H9 (cell line): ENCODE results near the gene CMSS1. TPM values are rescaled to one million over a fixed set of nuclear protein-coding genes. Genes with fewer than 3 reads are reported as not detected.

Experiments
- DNase-seq: peaks from one replicate; pipeline ENCODE4 v3.0.0-alpha.2; 2017
- H2AFZ ChIP-seq: one replicate; pipeline ENCODE4 v1.6.1; 2013; ENCODE audit warnings: mild to moderate bottlenecking, low read length, control low read depth, moderate library complexity
- H2AK5ac ChIP-seq: 2 replicates; pipeline ENCODE4 v1.6.1; 2013; ENCODE audit warnings: low read length, control low read depth, mixed read lengths; ENCODE audit not compliant: insufficient read length
- H2BK120ac ChIP-seq: one replicate; pipeline ENCODE4 v1.6.1; 2013; ENCODE audit warnings: low read depth, mild to moderate bottlenecking, low read length, control low read depth, inconsistent platforms; ENCODE audit not compliant: poor library complexity, severe bottlenecking
- H2BK12ac ChIP-seq: 2 replicates; pipeline ENCODE4 v1.6.1; 2013; ENCODE audit warnings: low read length, control low read depth, mixed read lengths, low read depth; ENCODE audit not compliant: insufficient read length
- H2BK15ac ChIP-seq: 2 replicates; pipeline ENCODE4 v1.6.1; 2013; ENCODE audit warnings: low read depth, low read length, control low read depth
- H2BK20ac ChIP-seq: one replicate; pipeline ENCODE4 v1.6.1; 2013; ENCODE audit warnings: low read depth, mild to moderate bottlenecking, low read length, control low read depth, inconsistent platforms; ENCODE audit not compliant: poor library complexity, severe bottlenecking
- H2BK5ac ChIP-seq: 2 replicates; pipeline ENCODE4 v1.6.1; 2013; ENCODE audit warnings: low read length, control low read depth, mixed read lengths; ENCODE audit not compliant: insufficient read length
- H3K14ac ChIP-seq: 2 replicates; pipeline ENCODE4 v1.6.1; 2013; ENCODE audit warnings: low read length, control low read depth; ENCODE audit not compliant: insufficient read depth
- H3K18ac ChIP-seq: 2 replicates; pipeline ENCODE4 v1.6.1; 2013; ENCODE audit warnings: low read depth, mild to moderate bottlenecking, mixed read lengths, low read length, control low read depth; ENCODE audit not compliant: insufficient read length
- H3K23ac ChIP-seq: 2 replicates; pipeline ENCODE4 v1.6.1; 2013; ENCODE audit warnings: low read length, control low read depth, mixed read lengths, low read depth; ENCODE audit not compliant: insufficient read length
- H3K23me2 ChIP-seq: 2 replicates; pipeline ENCODE4 v1.6.1; 2013; ENCODE audit warnings: low read depth, mild to moderate bottlenecking, mixed read lengths, low read length, control low read depth; ENCODE audit not compliant: insufficient read length, poor library complexity, severe bottlenecking
- H3K27ac ChIP-seq: 2 replicates; pipeline ENCODE4 v1.5.1; 2013; ENCODE audit warnings: low read length, control low read depth, mixed read lengths, low read depth; ENCODE audit not compliant: insufficient read length
- H3K27me3 ChIP-seq: 2 replicates; pipeline ENCODE4 v1.6.1; 2013; ENCODE audit warnings: low read length, control low read depth, inconsistent platforms; ENCODE audit not compliant: insufficient read depth
- H3K4ac ChIP-seq: 2 replicates; pipeline ENCODE4 v1.6.1; 2013; ENCODE audit warnings: low read depth, mild to moderate bottlenecking, control low read depth, inconsistent platforms, low read length, moderate library complexity
- H3K4me1 ChIP-seq: 2 replicates; pipeline ENCODE4 v1.6.1; 2013; ENCODE audit warnings: low read length, control low read depth, inconsistent platforms; ENCODE audit not compliant: insufficient read depth
- H3K4me2 ChIP-seq: 2 replicates; pipeline ENCODE4 v1.6.1; 2013; ENCODE audit warnings: low read length, control low read depth, mixed read lengths; ENCODE audit not compliant: insufficient read length, insufficient read depth
- H3K56ac ChIP-seq: 2 replicates; pipeline ENCODE4 v1.6.1; 2013; ENCODE audit warnings: low read depth, mild to moderate bottlenecking, mixed read lengths, low read length, control low read depth; ENCODE audit not compliant: insufficient read length
- H3K79me1 ChIP-seq: 2 replicates; pipeline ENCODE4 v1.6.1; 2013; ENCODE audit warnings: low read depth, mild to moderate bottlenecking, moderate library complexity, low read length, control low read depth, inconsistent platforms; ENCODE audit not compliant: insufficient read depth, poor library complexity, severe bottlenecking
- H3K79me2 ChIP-seq: 2 replicates; pipeline ENCODE4 v1.6.1; 2013; ENCODE audit warnings: low read length, control low read depth, inconsistent platforms; ENCODE audit not compliant: insufficient read depth
- H3K9ac ChIP-seq: 2 replicates; pipeline ENCODE4 v1.6.1; 2013; ENCODE audit warnings: low read length, control low read depth, mixed read lengths; ENCODE audit not compliant: insufficient read length; ENCODE audit errors: extremely low read depth
- H3K9me3 ChIP-seq: one replicate; pipeline ENCODE4 v1.6.1; 2013; ENCODE audit warnings: low read depth, low read length, inconsistent platforms; ENCODE audit not compliant: control insufficient read depth
- H3T11ph ChIP-seq: one replicate; pipeline ENCODE4 v1.6.1; 2013; ENCODE audit warnings: mild to moderate bottlenecking, low read length, control low read depth, inconsistent platforms
- H4K20me1 ChIP-seq: one replicate; pipeline ENCODE4 v1.6.1; 2013; ENCODE audit not compliant: control insufficient read depth, insufficient read length, insufficient read depth
- H4K5ac ChIP-seq: 2 replicates; pipeline ENCODE4 v1.6.1; 2013; ENCODE audit warnings: low read depth, mild to moderate bottlenecking, mixed read lengths, low read length, control low read depth; ENCODE audit not compliant: insufficient read length
- H4K8ac ChIP-seq: replicated peaks from 2 replicates; pipeline ENCODE4 v1.6.1; 2013; ENCODE audit warnings: low read length, control low read depth, mixed read lengths, low read depth; ENCODE audit not compliant: insufficient read length
- H4K91ac ChIP-seq: 2 replicates; pipeline ENCODE4 v1.6.1; 2013; ENCODE audit warnings: low read depth, mild to moderate bottlenecking, moderate library complexity, mixed read lengths, low read length, control low read depth; ENCODE audit not compliant: insufficient read length
- H3K27ac Mint-ChIP-seq, 3 experiments: 2 replicates in 2 of 3; 3 replicates in 1 of 3; pipeline ENCODE4 v1.8.0; 2020 to 2021; ENCODE audit warnings: mixed read lengths in 3 of 3, mild to moderate bottlenecking in 1 of 3, moderate library complexity in 1 of 3
- H3K27me3 Mint-ChIP-seq: 2 replicates; pipeline ENCODE4 v1.8.0; 2021; ENCODE audit warnings: low read depth, mild to moderate bottlenecking, moderate library complexity, mixed read lengths
- H3K36me3 Mint-ChIP-seq, 3 experiments: 2 replicates in 2 of 3; 3 replicates in 1 of 3; pipeline ENCODE4 v1.8.0; 2020 to 2021; ENCODE audit warnings: low read depth in 3 of 3, mixed read lengths in 3 of 3; ENCODE audit not compliant: insufficient read depth in 1 of 3
- H3K4me1 Mint-ChIP-seq, 2 experiments: 2 replicates each; pipeline ENCODE4 v1.8.0; 2020; ENCODE audit warnings: mixed read lengths in 2 of 2
- H3K4me3 Mint-ChIP-seq, 2 experiments: 2 replicates in 1 of 2; 3 replicates in 1 of 2; pipeline ENCODE4 v1.8.0; 2020 to 2021; ENCODE audit warnings: mild to moderate bottlenecking in 2 of 2, mixed read lengths in 2 of 2, moderate library complexity in 1 of 2
- H3K9me3 Mint-ChIP-seq, 2 experiments: 2 replicates in 1 of 2; 3 replicates in 1 of 2; pipeline ENCODE4 v1.8.0; 2020; ENCODE audit warnings: mild to moderate bottlenecking in 2 of 2, mixed read lengths in 2 of 2, moderate library complexity in 1 of 2
- WGBS: extraction: QIAGEN DNeasy Blood & Tissue Kit; methylation state at CpG from one replicate; pipeline ENCODE4 v1.1.7; 2013; ENCODE audit warnings: missing lambda C conversion rate, low lambda C conversion rate, mixed read lengths; ENCODE audit not compliant: insufficient read length; ENCODE audit errors: extremely low coverage; 5-methylcytosine and 5-hydroxymethylcytosine counted together
- total RNA-seq: library from RNA; stranded (reverse); gene quantifications from 2 replicates; pipeline ENCODE4 v1.2.1, GENCODE V29; 2021
- TF ChIP-seq, protein P1 (sequence below): fragments of 200-600 bp; sonication (generic); conservative IDR thresholded peaks from 3 replicates; pipeline ENCODE4 v1.8.0; 2021; ENCODE audit warnings: antibody characterized with exemption, mild to moderate bottlenecking

The CMSS1 gene
- total RNA-seq, 1 experiment from 2014 or later = 61.8 TPM

GRCh38 chr3:100173961-100174360 lies 356.3 kb downstream of the CMSS1 start:
- Histone ChIP-seq H3K4ac (no peak overlapping the region), H3K27me3 (no peaks in the 10 kb centered on the region), H3K23ac (no peak overlapping the region), H4K8ac (no peak overlapping the region), H2BK5ac (no peak overlapping the region), H3T11ph (no peak overlapping the region), H3K79me1 (no peaks in the 10 kb centered on the region), H3K14ac (no peak overlapping the region), H2BK12ac (no peak overlapping the region), H2BK20ac (no peak overlapping the region), H3K23me2 (no peaks in the 10 kb centered on the region), H2AK5ac (no peak overlapping the region), H4K91ac (no peak overlapping the region), H3K9me3 (peaks cover 10% of the 10 kb centered on the region), H3K79me2 (no peaks in the 10 kb centered on the region), H3K27ac (no peak overlapping the region), H3K9ac (no peak overlapping the region), H4K20me1 (no peaks in the 10 kb centered on the region), H2BK120ac (no peak overlapping the region), H3K4me2 (no peak overlapping the region), H4K5ac (no peak overlapping the region), H3K56ac (no peak overlapping the region), H2AFZ (no peak overlapping the region), H3K18ac (no peak overlapping the region), H3K4me1 (no peaks in the 10 kb centered on the region), H2BK15ac (no peak overlapping the region)
- Mint-ChIP-seq H3K27ac (peak overlapping the region in 2 of 3 experiments; percentile 51 to 75; a peak in 1 of 7 replicates), H3K9me3 (peaks cover 8% of the 10 kb centered on the region in 2 experiments), H3K4me1 (peaks cover 4% of the 10 kb centered on the region in 2 experiments; a peak in 2 of 4 replicates), H3K36me3 (peaks cover 20 to 33% (median 30%) of the 10 kb centered on the region in 3 experiments), H3K27me3 (no peaks in the 10 kb centered on the region), H3K4me3 (no peak overlapping the region)
- no CpG with 5 or more reads among the region's 1 CpG for WGBS
- DNase-seq = no peak
- TF ChIP-seq, protein P1, sequence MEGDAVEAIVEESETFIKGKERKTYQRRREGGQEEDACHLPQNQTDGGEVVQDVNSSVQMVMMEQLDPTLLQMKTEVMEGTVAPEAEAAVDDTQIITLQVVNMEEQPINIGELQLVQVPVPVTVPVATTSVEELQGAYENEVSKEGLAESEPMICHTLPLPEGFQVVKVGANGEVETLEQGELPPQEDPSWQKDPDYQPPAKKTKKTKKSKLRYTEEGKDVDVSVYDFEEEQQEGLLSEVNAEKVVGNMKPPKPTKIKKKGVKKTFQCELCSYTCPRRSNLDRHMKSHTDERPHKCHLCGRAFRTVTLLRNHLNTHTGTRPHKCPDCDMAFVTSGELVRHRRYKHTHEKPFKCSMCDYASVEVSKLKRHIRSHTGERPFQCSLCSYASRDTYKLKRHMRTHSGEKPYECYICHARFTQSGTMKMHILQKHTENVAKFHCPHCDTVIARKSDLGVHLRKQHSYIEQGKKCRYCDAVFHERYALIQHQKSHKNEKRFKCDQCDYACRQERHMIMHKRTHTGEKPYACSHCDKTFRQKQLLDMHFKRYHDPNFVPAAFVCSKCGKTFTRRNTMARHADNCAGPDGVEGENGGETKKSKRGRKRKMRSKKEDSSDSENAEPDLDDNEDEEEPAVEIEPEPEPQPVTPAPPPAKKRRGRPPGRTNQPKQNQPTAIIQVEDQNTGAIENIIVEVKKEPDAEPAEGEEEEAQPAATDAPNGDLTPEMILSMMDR = no peak
